Testis (tissue), 2 donors: Measurements from ENCODE around the gene SPC25.

Source experiments
- CTCF ChIP-seq, 3 experiments: fragments of 450-650 bp in 2 of 3; fragments of 200-600 bp in 1 of 3; sonication (generic) in 1 of 3; IDR thresholded peaks; one replicate each; pipeline ENCODE4 v1.5.1; 2016 to 2019; ENCODE audit warnings: antibody characterized with exemption in 3 of 3, mild to moderate bottlenecking in 2 of 3, moderate library complexity in 1 of 3
- POLR2A ChIP-seq: fragments of 450-650 bp; IDR thresholded peaks from one replicate; pipeline ENCODE4 v1.6.1; 2017; ENCODE audit warnings: antibody characterized with exemption, mild to moderate bottlenecking, moderate library complexity

GRCh38 chr2:168934826-168935225, 44.6 kb upstream of the SPC25 start:
- TF ChIP-seq CTCF (IDR thresholded peaks at IDR 0.05) (no peak), POLR2A (no peak)
